ENCODE results near the gene NR2E1.

NR2E1 gene

GRCh38 chr6:108200186-108200585 lies 34.4 kb downstream of the NR2E1 start:
- Histone ChIP-seq H3K36me3 (ENCODE audit: control insufficient read depth in 2 of 2, insufficient read depth in 1 of 2, low read length in 2 of 2) (peaks cover 0 to 3% of the 10 kb centered on the region in 2 experiments; a peak in 2 of 3 replicates), H3K4me1 (ENCODE audit: control insufficient read depth, insufficient read depth, low read length) (no peaks in the 10 kb centered on the region), H3K9me3 (ENCODE audit: control insufficient read depth, insufficient read depth, low read depth, low read length) (no peaks in the 10 kb centered on the region), H3K4me3 (ENCODE audit: low read depth, low read length) (no peak overlapping the region), H3K27ac (ENCODE audit: extremely low read depth, low read depth, low read length) (no peak overlapping the region; the same call in 1 of the 2 replicates)
- POLR2A ChIA-PET = interaction anchor here (0.6 kb wide), 1 partner anchor 1263 kb away, joined by 3 read pairs; no protein-coding TSS in a partner anchor
- no peak for TF ChIP-seq ZBTB7A (tag by site-specific recombination; IDR thresholded peaks at IDR 0.05; ENCODE audit: low read depth)
- TF ChIP-seq ZNF292 (tag by site-specific recombination; IDR thresholded peaks at IDR 0.05; ENCODE audit: borderline replicate concordance, low read depth) = no peak
- no peak for TF ChIP-seq ZNF132 (tag by site-specific recombination; IDR thresholded peaks at IDR 0.05; ENCODE audit: borderline replicate concordance)
- TF ChIP-seq ZNF629 (tag by site-specific recombination; IDR thresholded peaks at IDR 0.05) = no peak
- TF ChIP-seq PBX3 (CRISPR knock-in tag; IDR thresholded peaks at IDR 0.05) = no peak
- TF ChIP-seq PRDM4 (tag by site-specific recombination; IDR thresholded peaks at IDR 0.05) = no peak
- TF ChIP-seq HOXA7 (CRISPR knock-in tag; IDR thresholded peaks at IDR 0.05; ENCODE audit: borderline replicate concordance) = no peak
- no peak for TF ChIP-seq ZBTB21 (tag by site-specific recombination; IDR thresholded peaks at IDR 0.05)
- TF ChIP-seq SETDB1 (IDR thresholded peaks at IDR 0.05; ENCODE audit: insufficient read length, low read length) = no peak
- no peak for TF ChIP-seq ZSCAN5A (tag by site-specific recombination; IDR thresholded peaks at IDR 0.05)
- no peak for TF ChIP-seq TRIM28 (IDR thresholded peaks at IDR 0.05; ENCODE audit: borderline replicate concordance, low read length)
- TF ChIP-seq ZNF510 (tag by site-specific recombination; IDR thresholded peaks at IDR 0.05; ENCODE audit: insufficient replicate concordance) = no peak
- no peak for TF ChIP-seq ZNF768 (tag by site-specific recombination; IDR thresholded peaks at IDR 0.05)
- no peak for TF ChIP-seq ZNF391 (tag by site-specific recombination; IDR thresholded peaks at IDR 0.05; ENCODE audit: borderline replicate concordance, low read depth)
- no peak for TF ChIP-seq ZBTB10 (tag by site-specific recombination; IDR thresholded peaks at IDR 0.05)
- TF ChIP-seq REPIN1 (tag by site-specific recombination; IDR thresholded peaks at IDR 0.05; ENCODE audit: low read depth) = no peak
- TF ChIP-seq ZNF571 (tag by site-specific recombination; IDR thresholded peaks at IDR 0.05) = no peak
- TF ChIP-seq HOXD13 (CRISPR knock-in tag; IDR thresholded peaks at IDR 0.05; ENCODE audit: borderline replicate concordance) = no peak
- no peak for TF ChIP-seq ZNF366 (tag by site-specific recombination; conservative IDR thresholded peaks at IDR 0.05)
- CTCF ChIA-PET = interaction anchor here (0.6 kb wide), 1 partner anchor 34 kb away, joined by 3 read pairs; no protein-coding TSS in a partner anchor

All from HEK293 (cell line).